DMS153 treated with DMSO at 0.1 percent for 48 hours (cell line): ENCODE results near the gene PDIA4.
"Not testable (repeated sequence)": the region's sequence is repeated elsewhere in the genome, so short reads cannot be mapped to it uniquely, and the experiment has no call there.

Experiments
- DNase-seq: peaks from one replicate; lab custom pipeline; 2025; ENCODE audit not compliant: unreplicated experiment; lab: John Stamatoyannopoulos, UW

The PDIA4 gene

GRCh38 chr7:149028346-149029109 lies at the start of gene PDIA4:
Gene PDIA4 (minus strand): TSS chr7:149028505. CDS start chr7:149028408, 97 bp downstream.
- DNase-seq: peak; percentile 96

GRCh38 chr7:149077594-149077993 lies 49.3 kb upstream of the PDIA4 start:
- no peak for DNase-seq

DNA sequence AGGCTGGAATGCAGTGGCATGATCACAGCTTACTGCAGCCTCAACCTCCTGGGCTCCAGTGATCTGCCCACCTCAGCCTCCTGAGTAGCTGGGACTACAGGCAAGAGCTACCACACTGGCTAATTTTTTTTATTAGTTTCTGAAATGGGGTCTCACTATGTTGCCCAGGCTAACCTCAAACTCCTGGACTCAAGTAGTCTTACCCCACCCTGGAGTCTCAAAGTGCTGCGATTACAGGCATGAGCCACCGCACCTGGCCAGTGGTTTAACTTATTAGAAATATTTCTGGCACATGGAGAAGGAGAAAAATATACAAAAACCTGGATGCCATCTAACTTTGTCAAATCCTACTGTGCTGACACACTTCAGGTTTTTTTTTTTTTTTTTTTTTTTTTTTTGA lies 47.0 kb upstream of the PDIA4 start:
- DNase-seq: no peak

- DNase-seq: no peak
Observed at GRCh38 chr7:149074116-149074885, 46.0 kb upstream of the PDIA4 start.

DNA sequence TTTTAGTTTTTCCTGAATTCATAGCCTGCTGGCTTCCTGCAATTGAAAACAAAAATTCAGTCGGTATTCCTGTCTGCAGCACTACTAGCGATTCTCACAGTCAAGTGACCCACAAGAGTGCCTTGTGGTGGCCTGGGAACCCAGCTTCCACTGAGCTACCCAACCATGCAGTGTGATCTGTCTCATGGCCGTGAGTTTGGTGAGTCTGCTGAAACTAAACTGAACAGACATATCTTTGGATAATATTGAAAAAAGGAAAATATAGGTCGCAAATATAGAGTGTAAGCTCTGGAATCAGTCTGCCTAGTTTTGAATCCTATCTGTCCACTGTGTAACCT lies 44.1 kb upstream of the PDIA4 start:
- DNase-seq: no peak

GRCh38 chr7:149071641-149072437 lies 43.5 kb upstream of the PDIA4 start:
- DNase-seq: no peak

GRCh38 chr7:149071182-149071635 lies 42.9 kb upstream of the PDIA4 start:
- DNase-seq: no peak

- no peak for DNase-seq
Observed at GRCh38 chr7:149070372-149071125, 42.2 kb upstream of the PDIA4 start.

DNA sequence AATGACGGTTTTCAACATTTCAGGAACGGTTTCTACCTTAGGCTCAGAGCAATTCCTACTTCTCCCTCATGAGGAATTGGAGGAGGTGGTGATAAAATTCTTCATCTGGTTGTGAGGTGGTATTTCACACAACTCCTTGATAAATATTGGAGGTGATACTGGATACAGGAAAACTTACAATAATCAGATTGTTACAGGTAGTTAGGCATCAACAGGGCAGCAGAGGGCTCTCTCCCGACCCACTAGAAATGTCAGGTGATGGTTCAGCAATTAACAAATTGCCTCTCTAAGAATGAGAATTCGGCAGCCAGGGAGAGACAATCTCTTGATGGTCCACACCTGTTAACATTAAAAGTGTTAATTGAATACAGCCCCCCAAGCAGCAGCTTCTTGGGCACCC lies 39.6 kb upstream of the PDIA4 start:
- DNase-seq: no peak

GRCh38 chr7:149063476-149063875 lies 35.2 kb upstream of the PDIA4 start:
- DNase-seq: no peak

- DNase-seq: not testable (repeated sequence)
Observed at GRCh38 chr7:149062217-149062899, 34.1 kb upstream of the PDIA4 start.

- DNase-seq: no peak
Observed at GRCh38 chr7:149060156-149060555, 31.9 kb upstream of the PDIA4 start.

DNA sequence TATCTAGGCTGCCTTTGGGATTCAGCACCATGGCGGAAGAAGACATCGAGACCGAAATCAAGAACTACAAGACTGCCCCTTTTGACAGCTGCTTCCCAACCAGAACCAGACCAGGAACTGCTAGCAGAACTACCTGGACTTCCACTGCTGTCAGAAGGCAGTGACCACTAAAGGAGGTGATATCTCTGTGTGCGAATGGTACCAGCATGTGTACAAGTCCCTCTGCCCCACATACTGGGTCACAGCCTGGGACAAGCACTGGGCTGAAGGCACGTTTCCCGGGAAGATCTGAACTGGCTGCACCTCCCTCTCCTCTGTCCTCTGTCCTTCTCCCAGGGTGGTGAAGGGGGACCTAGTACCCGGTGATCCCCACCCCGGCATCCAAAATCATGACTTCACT lies 25.6 kb upstream of the PDIA4 start:
- no peak for DNase-seq

DNA sequence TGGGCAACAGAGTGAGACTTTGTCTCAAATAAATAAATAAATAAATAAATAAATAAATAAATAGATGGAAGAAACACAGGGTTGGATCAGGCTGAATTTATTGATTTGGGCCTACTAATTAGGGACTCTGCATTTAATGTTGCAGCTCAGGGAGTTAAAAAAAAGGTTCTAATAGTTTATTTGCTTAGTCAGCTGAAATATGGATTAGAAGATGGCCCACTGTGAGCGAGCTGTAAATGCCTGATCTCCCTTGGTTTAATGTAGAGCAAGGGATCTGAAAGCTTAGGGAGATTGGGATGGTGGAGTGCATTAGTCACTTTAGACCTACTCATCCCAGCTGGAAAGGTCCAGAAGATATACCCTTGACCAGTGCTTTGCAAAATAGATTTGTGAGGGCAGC lies 25.1 kb upstream of the PDIA4 start:
- no peak for DNase-seq

DNA sequence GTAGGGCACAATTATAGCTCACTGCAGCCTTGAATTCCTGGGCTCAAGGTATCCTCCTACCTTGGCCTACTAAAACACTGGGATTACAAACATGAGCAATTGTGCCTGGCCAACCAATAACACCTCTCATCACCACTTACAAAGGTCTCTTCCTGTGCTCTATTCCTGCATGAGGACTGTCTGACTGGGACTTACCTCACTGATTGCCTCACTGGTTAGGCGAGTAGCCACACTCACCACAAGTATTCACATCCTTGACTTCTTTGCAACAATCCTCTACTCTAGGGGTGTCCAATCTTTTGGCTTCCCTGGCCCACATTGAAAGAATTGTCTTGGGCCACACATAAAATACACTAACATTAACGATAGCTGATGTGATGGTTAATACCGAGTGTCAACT lies 22.6 kb upstream of the PDIA4 start:
- DNase-seq: no peak

DNA sequence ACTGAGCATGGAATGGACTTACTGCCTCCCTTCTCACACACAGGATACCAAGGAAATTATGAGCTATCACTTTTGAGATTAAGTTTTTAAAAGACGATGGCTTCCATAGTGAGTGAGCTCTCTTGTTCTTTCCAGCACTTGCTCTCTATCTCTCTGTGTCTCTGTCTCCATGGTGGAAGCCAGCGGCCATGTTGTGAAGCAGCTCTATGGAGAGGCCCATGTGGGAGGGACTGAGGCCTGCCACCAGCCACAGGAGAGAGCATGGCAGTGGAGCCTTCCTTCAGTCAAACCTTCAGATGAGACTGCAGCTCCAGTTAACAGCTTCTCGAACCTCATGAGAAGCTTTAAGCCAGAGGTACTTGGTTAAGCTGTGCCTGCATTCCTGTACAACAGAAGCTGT lies 20.5 kb upstream of the PDIA4 start:
- DNase-seq: no peak

DNA sequence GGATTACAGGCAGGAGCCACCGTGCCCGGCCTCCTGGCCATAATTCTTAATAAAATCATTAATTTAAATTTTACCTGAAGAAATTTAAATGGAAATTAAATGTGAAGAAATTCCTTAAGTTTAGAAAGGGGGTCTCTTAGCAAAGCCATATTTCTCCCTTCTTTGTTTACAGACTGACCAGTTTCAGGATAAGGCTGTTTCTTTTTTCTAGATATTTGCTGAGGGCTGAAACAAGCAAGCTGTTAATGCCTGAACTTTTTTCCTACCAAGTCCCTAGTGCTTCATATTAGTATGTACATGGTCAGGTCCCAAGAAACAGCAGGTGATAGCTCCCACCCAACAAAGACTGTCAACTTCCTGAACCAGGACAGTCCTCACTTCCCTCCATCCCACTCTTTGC lies 18.1 kb upstream of the PDIA4 start:
- DNase-seq: no peak

DNA sequence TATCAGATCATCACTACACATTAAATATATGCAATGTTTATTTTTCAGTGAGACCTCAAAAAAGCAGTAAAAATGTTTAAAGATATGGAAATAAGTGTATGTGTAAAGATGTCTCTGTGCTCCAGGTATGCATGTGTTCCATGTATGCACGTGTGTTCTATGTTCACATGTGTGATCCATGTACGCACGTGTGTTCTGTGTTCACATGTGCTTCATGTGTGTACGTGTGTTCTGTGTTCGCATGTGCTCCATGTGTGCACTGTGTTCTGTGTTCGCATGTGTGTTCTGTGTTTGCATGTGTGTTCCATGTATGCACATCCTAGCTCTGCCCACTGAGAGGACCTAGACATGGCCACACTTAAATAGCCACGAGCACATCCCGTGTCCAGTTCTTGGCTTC lies 15.6 kb upstream of the PDIA4 start:
- DNase-seq: no peak

GRCh38 chr7:149041350-149041749 lies 13.0 kb upstream of the PDIA4 start:
- no peak for DNase-seq

GRCh38 chr7:149038641-149039040 lies 10.3 kb upstream of the PDIA4 start:
- not testable (repeated sequence) for DNase-seq
